Measurements from ENCODE around the gene HMOX2. TPM values are rescaled to one million over a fixed set of nuclear protein-coding genes. Genes with fewer than 3 reads are reported as not detected.

The HMOX2 gene
- total RNA-seq, 1 experiment from 2014 or later: 36.7 TPM

GRCh38 chr16:4477966-4478365, 1.8 kb downstream of the HMOX2 start:
- intact Hi-C loops (cut with micrococcal nuclease; ENCODE audit: unreplicated experiment): loop anchor here (2.0 to 5.0 kb wide), 2 partner anchors 23 to 51 kb away; partner anchors contain the start of gene DNAJA3
- H3K4me3 ChIP-seq (ENCODE audit: low read depth, low read length): no peak overlapping the region
- POLR2A ChIA-PET: interaction anchor here (0.5 kb wide), 1 partner anchor 205 kb away, joined by 8 read pairs; the partner anchor contains the start of gene TFAP4
- Mint-ChIP-seq H3K4me3 (ENCODE audit: unreplicated experiment) (peak overlapping the region; percentile 90), H3K27ac (ENCODE audit: unreplicated experiment) (peak overlapping the region; percentile 70), H3K9me3 (ENCODE audit: unreplicated experiment) (no peaks in the 10 kb centered on the region), H3K4me1 (ENCODE audit: low read depth, unreplicated experiment) (no peaks in the 10 kb centered on the region), H3K36me3 (ENCODE audit: insufficient read depth, unreplicated experiment) (peaks cover 17% of the 10 kb centered on the region), H3K27me3 (ENCODE audit: insufficient read depth, unreplicated experiment) (no peaks in the 10 kb centered on the region)
- H3K36me3 ChIP-seq (ENCODE audit: control insufficient read depth, insufficient read depth, low read length): no peaks in the 10 kb centered on the region
- DNase-seq: no peak
- H3K4me1 ChIP-seq: peaks cover 5% of the 10 kb centered on the region
- CTCF ChIA-PET: interaction anchor here (0.9 to 1.1 kb wide), 2 partner anchors 61 to 172 kb away, joined by 3 to 4 read pairs; partner anchors contain the start of gene CDIP1
- BruUV-seq (replicated peaks): no TSS peak
- TF ChIP-seq, protein P1, sequence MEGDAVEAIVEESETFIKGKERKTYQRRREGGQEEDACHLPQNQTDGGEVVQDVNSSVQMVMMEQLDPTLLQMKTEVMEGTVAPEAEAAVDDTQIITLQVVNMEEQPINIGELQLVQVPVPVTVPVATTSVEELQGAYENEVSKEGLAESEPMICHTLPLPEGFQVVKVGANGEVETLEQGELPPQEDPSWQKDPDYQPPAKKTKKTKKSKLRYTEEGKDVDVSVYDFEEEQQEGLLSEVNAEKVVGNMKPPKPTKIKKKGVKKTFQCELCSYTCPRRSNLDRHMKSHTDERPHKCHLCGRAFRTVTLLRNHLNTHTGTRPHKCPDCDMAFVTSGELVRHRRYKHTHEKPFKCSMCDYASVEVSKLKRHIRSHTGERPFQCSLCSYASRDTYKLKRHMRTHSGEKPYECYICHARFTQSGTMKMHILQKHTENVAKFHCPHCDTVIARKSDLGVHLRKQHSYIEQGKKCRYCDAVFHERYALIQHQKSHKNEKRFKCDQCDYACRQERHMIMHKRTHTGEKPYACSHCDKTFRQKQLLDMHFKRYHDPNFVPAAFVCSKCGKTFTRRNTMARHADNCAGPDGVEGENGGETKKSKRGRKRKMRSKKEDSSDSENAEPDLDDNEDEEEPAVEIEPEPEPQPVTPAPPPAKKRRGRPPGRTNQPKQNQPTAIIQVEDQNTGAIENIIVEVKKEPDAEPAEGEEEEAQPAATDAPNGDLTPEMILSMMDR (IDR thresholded peaks at IDR 0.05; ENCODE audit: insufficient read depth in 1 of 2, low read depth in 1 of 2, low read length in 1 of 2, severe bottlenecking in 1 of 2, unreplicated experiment in 1 of 2): no peak
- H3K27me3 ChIP-seq (replicated peaks; ENCODE audit: control insufficient read depth, insufficient read depth, low read length): no peaks in the 10 kb centered on the region
- H3K9me3 ChIP-seq: no peaks in the 10 kb centered on the region

GRCh38 chr16:4481526-4481925, 5.3 kb downstream of the HMOX2 start:
- H3K4me3 Mint-ChIP-seq (ENCODE audit: unreplicated experiment): no peak overlapping the region
- no peaks in the 10 kb centered on the region for H3K27me3 Mint-ChIP-seq (ENCODE audit: insufficient read depth, unreplicated experiment)
- no peaks in the 10 kb centered on the region for H3K27me3 ChIP-seq (replicated peaks; ENCODE audit: control insufficient read depth, insufficient read depth, low read length)
- H3K36me3 Mint-ChIP-seq (ENCODE audit: insufficient read depth, unreplicated experiment): peaks cover 35% of the 10 kb centered on the region
- no peak overlapping the region for H3K27ac Mint-ChIP-seq (ENCODE audit: unreplicated experiment)
- BruUV-seq (replicated peaks): no TSS peak
- peaks cover 6% of the 10 kb centered on the region for H3K4me1 Mint-ChIP-seq (ENCODE audit: low read depth, unreplicated experiment)
- H3K4me1 ChIP-seq: peaks cover 5% of the 10 kb centered on the region; the same call in 1 of the 2 replicates
- no peak overlapping the region for H3K4me3 ChIP-seq (ENCODE audit: low read depth, low read length)
- TF ChIP-seq, protein P1 (IDR thresholded peaks at IDR 0.05; ENCODE audit: insufficient read depth in 1 of 2, low read depth in 1 of 2, low read length in 1 of 2, severe bottlenecking in 1 of 2, unreplicated experiment in 1 of 2): no peak
- POLR2A ChIA-PET: no interaction called here
- CTCF ChIA-PET: no interaction called here
- no peak for DNase-seq
- no peaks in the 10 kb centered on the region; the same call in 1 of the 2 replicates for H3K36me3 ChIP-seq (ENCODE audit: control insufficient read depth, insufficient read depth, low read length)
- H3K9me3 ChIP-seq: no peaks in the 10 kb centered on the region
- no peaks in the 10 kb centered on the region for H3K9me3 Mint-ChIP-seq (ENCODE audit: unreplicated experiment)
- intact Hi-C loops (cut with micrococcal nuclease; ENCODE audit: unreplicated experiment): no loop called here

- Mint-ChIP-seq H3K27ac (ENCODE audit: unreplicated experiment) (no peak overlapping the region), H3K27me3 (ENCODE audit: insufficient read depth, unreplicated experiment) (no peaks in the 10 kb centered on the region), H3K36me3 (ENCODE audit: insufficient read depth, unreplicated experiment) (peaks cover 36% of the 10 kb centered on the region), H3K4me3 (ENCODE audit: unreplicated experiment) (no peak overlapping the region), H3K9me3 (ENCODE audit: unreplicated experiment) (no peaks in the 10 kb centered on the region), H3K4me1 (ENCODE audit: low read depth, unreplicated experiment) (peaks cover 6% of the 10 kb centered on the region)
- Histone ChIP-seq H3K27me3 (replicated peaks; ENCODE audit: control insufficient read depth, insufficient read depth, low read length) (no peaks in the 10 kb centered on the region), H3K9me3 (no peaks in the 10 kb centered on the region), H3K36me3 (ENCODE audit: control insufficient read depth, insufficient read depth, low read length) (no peaks in the 10 kb centered on the region; the same call in 1 of the 2 replicates), H3K4me3 (ENCODE audit: low read depth, low read length) (no peak overlapping the region), H3K4me1 (peaks cover 5% of the 10 kb centered on the region; the same call in 1 of the 2 replicates)
- POLR2A ChIA-PET: no interaction called here
- TF ChIP-seq, protein P1 (IDR thresholded peaks at IDR 0.05; ENCODE audit: insufficient read depth in 1 of 2, low read depth in 1 of 2, low read length in 1 of 2, severe bottlenecking in 1 of 2, unreplicated experiment in 1 of 2): no peak
- no peak for DNase-seq
- CTCF ChIA-PET: no interaction called here
- intact Hi-C loops (cut with micrococcal nuclease; ENCODE audit: unreplicated experiment): no loop called here
- BruUV-seq (replicated peaks): no TSS peak
These were observed 5.8 kb downstream of the HMOX2 start for GRCh38 chr16:4481963-4482362.

Measured in Caco-2 (cell line).